Caco-2 (cell line): Measurements from ENCODE around the gene RAB39A. TPM values are rescaled to one million over a fixed set of nuclear protein-coding genes. Genes with fewer than 3 reads are reported as not detected.

Experiments used
- BruUV-seq: library from RNA; stranded (reverse); fragments of 400-500 nt; replicated peaks from 2 replicates; lab custom pipeline; 2021; lab: Mats Ljungman, UMichigan
- CTCF ChIA-PET: fragments of 300-600 bp; sonication (Branson Sonifier 250); formaldehyde crosslinking; loops from one replicate; lab custom pipeline; 2022; ENCODE audit warnings: antibody characterized with exemption; lab: Charles Lee
- POLR2A ChIA-PET: fragments of 300-600 bp; sonication (Branson Sonifier 250); formaldehyde crosslinking; loops from one replicate; lab custom pipeline; 2022; ENCODE audit warnings: antibody characterized with exemption; lab: Charles Lee
- DNase-seq, 2 experiments: peaks; one replicate each; pipeline versions ENCODE4 v3.0.0 to v3.0.0-alpha.2; 2020 to 2022
- H3K27me3 ChIP-seq: replicated peaks from 2 replicates; pipeline ENCODE4 v1.6.0; 2011; ENCODE audit warnings: low read length; ENCODE audit not compliant: control insufficient read depth, insufficient read depth
- H3K36me3 ChIP-seq: 2 replicates; pipeline ENCODE4 v1.5.1; 2011; ENCODE audit warnings: low read length; ENCODE audit not compliant: control insufficient read depth, insufficient read depth
- H3K4me1 ChIP-seq: fragments of 250-450 bp; sonication (Bioruptor Pico); 2 replicates; pipeline ENCODE4 v1.5.1; 2020; ENCODE audit warnings: mild to moderate bottlenecking
- H3K4me3 ChIP-seq: 2 replicates; pipeline ENCODE4 v1.5.1; 2011; ENCODE audit warnings: low read depth, mild to moderate bottlenecking, control low read depth, low read length
- H3K9me3 ChIP-seq: fragments of 250-450 bp; sonication (Bioruptor Pico); 2 replicates; pipeline ENCODE4 v1.5.1; 2020; ENCODE audit warnings: mild to moderate bottlenecking, moderate library complexity
- H3K27ac Mint-ChIP-seq: one replicate; pipeline ENCODE4 v1.8.0; 2022; ENCODE audit warnings: mixed read lengths; ENCODE audit not compliant: unreplicated experiment
- H3K27me3 Mint-ChIP-seq: one replicate; pipeline ENCODE4 v1.8.0; 2022; ENCODE audit warnings: mixed read lengths; ENCODE audit not compliant: insufficient read depth, unreplicated experiment
- H3K36me3 Mint-ChIP-seq: one replicate; pipeline ENCODE4 v1.8.0; 2022; ENCODE audit warnings: mild to moderate bottlenecking, mixed read lengths; ENCODE audit not compliant: insufficient read depth, unreplicated experiment
- H3K4me1 Mint-ChIP-seq: one replicate; pipeline ENCODE4 v1.8.0; 2022; ENCODE audit warnings: low read depth, mixed read lengths; ENCODE audit not compliant: unreplicated experiment
- H3K4me3 Mint-ChIP-seq: one replicate; pipeline ENCODE4 v1.8.0; 2022; ENCODE audit warnings: mild to moderate bottlenecking, moderate library complexity, mixed read lengths; ENCODE audit not compliant: unreplicated experiment
- H3K9me3 Mint-ChIP-seq: one replicate; pipeline ENCODE4 v1.8.0; 2022; ENCODE audit warnings: mixed read lengths; ENCODE audit not compliant: unreplicated experiment
- intact Hi-C: fragments of 100-400 bp; cut with micrococcal nuclease; formaldehyde crosslinking; loops from one replicate; pipeline ENCODE4 v1.10.0; 2022; ENCODE audit not compliant: unreplicated experiment
- total RNA-seq: library from RNA; stranded (reverse); gene quantifications from 2 replicates; pipeline ENCODE4 v1.2.3, GENCODE V29; 2022
- TF ChIP-seq, protein P1 (sequence below), 2 experiments: fragments of 200-600 bp in 1 of 2; IDR thresholded peaks; 1 replicate in 1 of 2; 2 replicates in 1 of 2; pipeline versions ENCODE4 v1.5.1 to v1.8.0; 2011 to 2022; ENCODE audit warnings: antibody characterized with exemption in 1 of 2, control low read depth in 1 of 2, inconsistent platforms in 1 of 2, low read depth in 1 of 2, low read length in 1 of 2, mild to moderate bottlenecking in 1 of 2, moderate library complexity in 1 of 2; ENCODE audit not compliant: insufficient read depth in 1 of 2, severe bottlenecking in 1 of 2, unreplicated experiment in 1 of 2

The RAB39A gene
- total RNA-seq, 1 experiment from 2014 or later: 0.16 TPM

DNA sequence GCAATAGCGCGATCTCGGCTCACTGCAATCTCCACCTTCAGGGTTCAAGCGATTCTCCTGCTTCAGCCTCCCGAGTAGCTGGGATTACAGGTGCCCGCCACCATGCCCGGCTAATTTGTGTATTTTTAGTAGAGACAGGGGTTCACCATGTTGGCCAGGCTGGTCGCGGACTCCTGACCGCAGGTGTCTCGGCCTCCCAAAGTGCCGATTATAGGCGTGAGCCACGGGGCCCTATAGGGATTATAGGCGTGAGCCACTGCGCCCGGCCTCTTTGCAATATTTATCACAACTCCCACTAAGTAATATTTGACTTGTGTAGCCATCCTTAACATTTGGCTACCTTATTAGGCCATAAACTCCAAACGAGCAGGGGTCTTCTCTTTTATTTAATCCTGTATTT is 79.6 kb downstream of the RAB39A start:
- Mint-ChIP-seq H3K27ac (no peak overlapping the region), H3K9me3 (no peaks in the 10 kb centered on the region), H3K4me3 (no peak overlapping the region), H3K36me3 (peaks cover 12% of the 10 kb centered on the region), H3K27me3 (peaks cover 7% of the 10 kb centered on the region), H3K4me1 (peaks cover 6% of the 10 kb centered on the region)
- CTCF ChIA-PET: no interaction called here
- no peak for DNase-seq
- POLR2A ChIA-PET: no interaction called here
- Histone ChIP-seq H3K9me3 (no peaks in the 10 kb centered on the region), H3K27me3 (no peaks in the 10 kb centered on the region), H3K36me3 (no peaks in the 10 kb centered on the region), H3K4me3 (no peak overlapping the region), H3K4me1 (peaks cover 12% of the 10 kb centered on the region)
- intact Hi-C loops: loop anchor here (1.0 to 10.0 kb wide), 6 partner anchors 59 to 647 kb away; partner anchors contain the start of genes ACAT1, ATM, NPAT and SLC35F2
- no TSS peak for BruUV-seq
- TF ChIP-seq, protein P1, sequence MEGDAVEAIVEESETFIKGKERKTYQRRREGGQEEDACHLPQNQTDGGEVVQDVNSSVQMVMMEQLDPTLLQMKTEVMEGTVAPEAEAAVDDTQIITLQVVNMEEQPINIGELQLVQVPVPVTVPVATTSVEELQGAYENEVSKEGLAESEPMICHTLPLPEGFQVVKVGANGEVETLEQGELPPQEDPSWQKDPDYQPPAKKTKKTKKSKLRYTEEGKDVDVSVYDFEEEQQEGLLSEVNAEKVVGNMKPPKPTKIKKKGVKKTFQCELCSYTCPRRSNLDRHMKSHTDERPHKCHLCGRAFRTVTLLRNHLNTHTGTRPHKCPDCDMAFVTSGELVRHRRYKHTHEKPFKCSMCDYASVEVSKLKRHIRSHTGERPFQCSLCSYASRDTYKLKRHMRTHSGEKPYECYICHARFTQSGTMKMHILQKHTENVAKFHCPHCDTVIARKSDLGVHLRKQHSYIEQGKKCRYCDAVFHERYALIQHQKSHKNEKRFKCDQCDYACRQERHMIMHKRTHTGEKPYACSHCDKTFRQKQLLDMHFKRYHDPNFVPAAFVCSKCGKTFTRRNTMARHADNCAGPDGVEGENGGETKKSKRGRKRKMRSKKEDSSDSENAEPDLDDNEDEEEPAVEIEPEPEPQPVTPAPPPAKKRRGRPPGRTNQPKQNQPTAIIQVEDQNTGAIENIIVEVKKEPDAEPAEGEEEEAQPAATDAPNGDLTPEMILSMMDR (IDR thresholded peaks at IDR 0.05; ENCODE audit: insufficient read depth in 1 of 2, low read depth in 1 of 2, low read length in 1 of 2, severe bottlenecking in 1 of 2, unreplicated experiment in 1 of 2): no peak

DNA sequence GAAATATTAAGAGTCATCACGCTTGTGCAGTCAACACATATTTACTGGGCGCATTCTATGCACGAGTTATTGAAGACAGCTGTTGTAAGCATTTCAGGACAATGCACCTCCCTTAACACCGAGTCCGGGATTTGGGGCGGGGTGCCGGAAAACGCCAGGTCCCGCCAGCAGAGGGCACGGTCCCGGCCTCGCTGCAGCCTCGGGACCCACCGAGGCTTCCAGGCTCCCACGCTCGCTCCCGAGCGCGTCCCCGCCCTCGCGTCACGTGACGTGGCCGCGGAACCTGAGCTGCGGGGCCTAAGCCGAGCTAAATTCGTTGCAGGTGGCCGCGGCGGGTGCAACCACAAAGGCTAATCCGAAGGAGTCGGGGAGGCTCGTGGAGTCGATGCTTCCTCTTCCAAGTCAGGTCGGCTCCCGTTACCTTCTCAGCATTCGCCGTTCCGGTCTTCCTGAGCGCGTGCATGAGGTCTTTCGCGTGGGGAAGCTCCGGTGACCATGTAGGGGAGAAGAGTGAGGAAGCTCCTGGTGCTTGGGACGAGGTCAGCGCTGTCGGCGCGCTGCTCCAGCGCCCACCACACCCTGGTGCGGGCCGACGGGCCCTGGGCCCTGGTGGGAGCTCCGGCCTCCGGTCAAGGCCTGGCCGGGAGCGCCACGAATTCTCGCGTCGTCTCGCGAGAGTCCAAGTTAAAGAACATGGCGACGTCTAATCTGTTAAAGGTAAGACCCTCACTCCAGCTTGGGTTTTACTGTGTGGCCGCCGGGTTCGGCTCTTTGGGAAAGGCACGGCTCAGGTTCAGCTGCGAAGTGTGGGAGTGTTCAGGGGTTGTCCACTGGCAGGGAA is 80.6 kb downstream of the RAB39A start, which contains the start of gene CUL5:
Gene CUL5 (plus strand): TSS at position 243 of the 841 bp plus-strand sequence. CDS start 451 bp downstream, at position 694.
- no TSS peak for BruUV-seq
- H3K9me3 ChIP-seq: no peaks in the 10 kb centered on the region
- H3K27me3 ChIP-seq: no peaks in the 10 kb centered on the region
- H3K4me1 ChIP-seq: peaks cover 17% of the 10 kb centered on the region
- Mint-ChIP-seq H3K36me3 (peaks cover 12% of the 10 kb centered on the region), H3K4me1 (peaks cover 6% of the 10 kb centered on the region), H3K27me3 (no peaks in the 10 kb centered on the region), H3K9me3 (no peaks in the 10 kb centered on the region), H3K4me3 (peak within 1 kb of the TSS; percentile 85), H3K27ac (peak within 1 kb of the TSS; percentile 99)
- ChIA-PET POLR2A (interaction anchor here (0.5 to 1.8 kb wide), 9 partner anchors 9 to 656 kb away, joined by 3 to 8 read pairs (median 4); partner anchors contain the start of genes DDX10 and NPAT), CTCF (interaction anchor here (0.5 to 2.1 kb wide), 24 partner anchors 9 to 656 kb away, joined by 3 to 26 read pairs (median 4); partner anchors contain the start of genes ATM, C11orf65, DDX10 and NPAT)
- intact Hi-C loops: loop anchor here (1.0 to 10.0 kb wide), 6 partner anchors 58 to 646 kb away; partner anchors contain the start of genes ACAT1, ATM, NPAT and SLC35F2
- TF ChIP-seq, protein P1 (IDR thresholded peaks at IDR 0.05; ENCODE audit: insufficient read depth in 1 of 2, low read depth in 1 of 2, low read length in 1 of 2, severe bottlenecking in 1 of 2, unreplicated experiment in 1 of 2): peak; percentile 97 to 99
- H3K36me3 ChIP-seq: no peaks in the 10 kb centered on the region
- H3K4me3 ChIP-seq: peak within 1 kb of the TSS; percentile 85
- peak; percentile 97 to 98 for DNase-seq
